Subcutaneous abdominal adipose tissue (tissue), 5 donors: ENCODE results near the gene MLN.

Experiments
- H3K27ac ChIP-seq: one replicate; pipeline ENCODE4 v1.7.0; 2013; ENCODE audit warnings: low read depth, mild to moderate bottlenecking, inconsistent platforms, low read length, moderate library complexity
- H3K27me3 ChIP-seq, 5 donors: one replicate each; pipeline ENCODE4 v1.7.0; 2013; ENCODE audit warnings: low read length in 5 of 5, inconsistent platforms in 1 of 5; ENCODE audit not compliant: control insufficient read depth in 5 of 5, insufficient read depth in 4 of 5
- H3K36me3 ChIP-seq, 5 donors: one replicate each; pipeline ENCODE4 v1.7.0; 2013; ENCODE audit warnings: low read length in 5 of 5; ENCODE audit not compliant: control insufficient read depth in 5 of 5, insufficient read depth in 5 of 5
- H3K4me1 ChIP-seq, 5 donors: one replicate each; pipeline ENCODE4 v1.7.0; 2013; ENCODE audit warnings: low read length in 5 of 5, mild to moderate bottlenecking in 3 of 5, moderate library complexity in 1 of 5; ENCODE audit not compliant: control insufficient read depth in 5 of 5, insufficient read depth in 5 of 5
- H3K4me3 ChIP-seq, 5 donors: one replicate each; pipeline ENCODE4 v1.7.0; 2013; ENCODE audit warnings: low read length in 5 of 5, low read depth in 1 of 5
- H3K9ac ChIP-seq, 5 donors: one replicate each; pipeline ENCODE4 v1.7.0; 2013; ENCODE audit warnings: low read length in 5 of 5, mild to moderate bottlenecking in 4 of 5, moderate library complexity in 3 of 5
- H3K9me3 ChIP-seq, 5 donors: one replicate each; pipeline ENCODE4 v1.7.0; 2013; ENCODE audit warnings: low read length in 5 of 5; ENCODE audit not compliant: control insufficient read depth in 5 of 5
- donor health status: healthy.
- donor health status: healthy.
- donor health status: healthy.
- donor health status: healthy.
- donor health status: healthy.

The MLN gene

DNA sequence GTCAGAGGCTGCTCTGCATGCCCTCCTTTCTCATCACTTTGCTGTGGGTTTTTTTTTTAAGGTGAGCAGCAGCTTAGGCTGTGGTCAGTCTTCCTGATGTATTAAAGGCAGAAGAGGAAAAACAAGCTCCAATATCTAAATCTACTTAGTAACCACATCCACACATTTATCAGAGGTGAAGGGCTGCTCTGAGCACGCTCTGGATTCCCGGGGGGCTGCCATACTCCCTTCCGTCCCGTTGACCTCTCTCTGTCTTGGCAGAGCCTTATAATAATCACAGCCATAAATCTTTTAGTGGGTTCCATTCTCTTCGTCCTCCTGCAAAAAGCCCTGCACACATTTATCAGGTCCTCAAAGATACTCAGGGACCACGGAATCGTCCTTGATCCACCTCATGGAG lies 12.2 kb downstream of the MLN start:
- Histone ChIP-seq H3K4me1 (peaks cover 15 to 27% (median 20%) of the 10 kb centered on the region in 5 donors), H3K4me3 (no peak overlapping the region), H3K36me3 (no peaks in the 10 kb centered on the region), H3K9me3 (no peaks in the 10 kb centered on the region), H3K27me3 (peaks cover 10 to 26% (median 16%) of the 10 kb centered on the region in 5 donors), H3K27ac (no peak overlapping the region), H3K9ac (no peak overlapping the region)

DNA sequence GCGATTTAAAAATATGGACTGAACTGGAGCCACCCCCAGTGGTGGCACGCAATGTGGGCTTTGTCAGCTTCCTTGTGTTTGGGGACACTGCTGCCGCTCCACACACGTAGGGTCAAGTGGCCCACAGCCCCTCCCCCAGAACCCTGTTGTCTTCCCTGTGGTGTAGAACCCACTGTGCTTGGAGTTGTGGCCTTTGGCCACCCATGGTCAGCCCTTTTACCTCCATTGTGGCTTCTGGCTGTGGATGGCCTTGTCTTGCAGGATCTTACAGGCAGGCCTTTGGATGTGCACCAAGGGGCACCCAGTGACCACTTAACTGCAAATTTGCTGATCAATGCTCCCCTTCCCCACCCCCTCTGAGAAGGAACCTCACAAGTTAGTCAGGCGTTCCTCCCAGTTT lies 12.9 kb downstream of the MLN start:
- no peak overlapping the region for H3K27ac ChIP-seq
- H3K9me3 ChIP-seq, result no peaks in the 10 kb centered on the region
- H3K4me3 ChIP-seq, result no peak overlapping the region
- no peaks in the 10 kb centered on the region for H3K36me3 ChIP-seq
- H3K4me1 ChIP-seq, result peaks cover 15 to 34% (median 27%) of the 10 kb centered on the region in 5 donors
- peaks cover 6 to 19% (median 13%) of the 10 kb centered on the region in 5 donors for H3K27me3 ChIP-seq
- no peak overlapping the region for H3K9ac ChIP-seq

DNA sequence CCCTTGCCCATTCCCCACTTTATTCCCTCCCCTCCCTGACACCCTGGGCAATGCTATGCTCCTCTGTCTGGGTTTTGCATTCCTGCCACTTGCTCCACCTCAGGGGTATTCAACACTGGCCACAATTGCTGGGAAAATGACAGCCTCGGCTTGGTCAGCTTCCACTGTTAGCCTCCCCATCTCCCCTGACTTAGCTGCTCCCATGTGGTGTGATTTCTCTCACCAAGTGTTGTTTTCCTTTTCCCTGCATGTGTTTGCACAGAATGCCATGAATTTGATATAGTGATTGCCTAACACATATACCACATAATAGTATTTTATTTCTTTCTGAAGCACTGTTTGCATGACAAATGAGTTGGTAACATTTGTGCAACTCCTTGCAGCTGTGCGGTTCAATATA lies 13.4 kb downstream of the MLN start:
- peaks cover 0 to under 1% (median 0%) of the 10 kb centered on the region in 5 donors for H3K36me3 ChIP-seq
- H3K4me3 ChIP-seq, result no peak overlapping the region
- H3K27me3 ChIP-seq, result peaks cover 6 to 19% (median 10%) of the 10 kb centered on the region in 5 donors
- peaks cover 15 to 39% (median 32%) of the 10 kb centered on the region in 5 donors for H3K4me1 ChIP-seq
- no peak overlapping the region for H3K27ac ChIP-seq
- H3K9me3 ChIP-seq, result no peaks in the 10 kb centered on the region
- no peak overlapping the region for H3K9ac ChIP-seq

DNA sequence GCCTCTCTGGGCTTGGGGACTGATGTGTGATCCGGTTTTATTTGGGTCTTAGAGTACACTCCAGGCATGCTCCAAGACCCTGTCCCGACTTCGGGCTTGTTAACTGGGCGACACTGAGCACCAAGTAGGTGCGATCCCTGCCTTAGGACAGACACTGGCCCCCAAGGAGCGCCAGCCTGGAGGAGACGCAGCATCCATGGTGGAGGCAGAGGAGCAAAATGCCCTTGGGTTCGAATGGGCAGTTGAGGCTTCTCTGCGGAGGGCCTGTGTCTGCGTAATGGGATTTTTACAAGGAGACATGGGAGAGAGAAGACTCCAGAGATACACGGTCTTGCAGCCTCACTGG lies 14.3 kb downstream of the MLN start:
- H3K4me3 ChIP-seq, result peak overlapping the region; percentile 44 to 84 (median 80)
- no peaks in the 10 kb centered on the region for H3K9me3 ChIP-seq
- H3K36me3 ChIP-seq, result peaks cover 0 to 8% (median 3%) of the 10 kb centered on the region in 5 donors
- H3K27ac ChIP-seq, result peak overlapping the region; percentile 93
- H3K27me3 ChIP-seq, result peaks cover 3 to 11% (median 6%) of the 10 kb centered on the region in 5 donors
- no peak overlapping the region for H3K9ac ChIP-seq
- H3K4me1 ChIP-seq, result peaks cover 15 to 48% (median 41%) of the 10 kb centered on the region in 5 donors

DNA sequence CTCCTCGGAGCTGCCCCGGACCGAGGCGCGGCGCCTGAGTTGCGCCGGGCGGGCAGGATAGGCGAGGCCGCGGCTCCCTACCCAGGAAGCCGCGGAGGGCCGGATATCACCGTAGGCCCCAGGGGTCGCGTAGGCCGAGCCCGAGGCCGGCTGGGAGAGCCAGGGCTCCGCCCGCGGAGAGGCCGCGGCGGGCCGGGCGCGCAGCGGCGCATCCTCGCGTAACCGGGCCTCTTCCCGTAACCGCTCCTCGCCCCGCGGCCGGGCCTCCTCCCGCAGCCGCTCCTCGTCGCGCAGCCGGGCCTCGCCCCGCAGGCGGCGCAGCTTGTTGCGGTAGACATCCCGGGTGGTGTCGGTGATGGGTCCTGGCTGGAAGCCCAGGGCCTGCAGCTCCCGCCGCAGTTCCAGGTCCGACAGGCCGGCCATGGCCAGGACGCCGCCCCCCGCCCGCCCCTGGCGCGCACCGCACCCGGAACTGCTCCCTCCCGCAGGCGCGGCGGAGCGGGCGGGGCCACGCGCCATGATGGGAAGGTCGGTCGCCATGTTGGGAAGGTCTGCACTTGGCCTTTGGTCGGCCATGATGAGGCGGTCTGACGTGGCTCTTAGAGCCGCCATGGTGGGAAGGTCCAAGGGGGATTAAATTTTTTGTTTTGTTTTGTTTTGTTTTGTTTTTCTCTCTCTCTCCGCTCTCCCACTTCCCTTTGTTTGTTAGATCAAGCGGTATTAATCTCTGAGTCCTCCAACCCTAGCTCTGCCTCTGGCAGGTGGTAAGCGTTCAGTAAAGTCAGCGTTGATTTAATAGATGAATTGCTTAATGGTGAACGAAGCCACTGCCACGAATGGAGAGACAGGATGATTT lies 14.9 kb downstream of the MLN start, which contains the start of gene LEMD2:
Gene LEMD2 (minus strand): TSS at position 437 of the 856 bp plus-strand sequence. CDS start 14 bp downstream, at position 423.
- peaks cover 0 to 13% (median 7%) of the 10 kb centered on the region in 5 donors for H3K36me3 ChIP-seq
- peaks cover 3 to 8% (median 6%) of the 10 kb centered on the region in 5 donors for H3K27me3 ChIP-seq
- peak within 1 kb of the TSS; percentile 62 to 84 (median 80) for H3K4me3 ChIP-seq
- no peaks in the 10 kb centered on the region for H3K9me3 ChIP-seq
- peak within 1 kb of the TSS; percentile 93 for H3K27ac ChIP-seq
- peak within 1 kb of the TSS; percentile 74 to 100 (median 84) for H3K9ac ChIP-seq
- H3K4me1 ChIP-seq, result peaks cover 15 to 49% (median 43%) of the 10 kb centered on the region in 5 donors

DNA sequence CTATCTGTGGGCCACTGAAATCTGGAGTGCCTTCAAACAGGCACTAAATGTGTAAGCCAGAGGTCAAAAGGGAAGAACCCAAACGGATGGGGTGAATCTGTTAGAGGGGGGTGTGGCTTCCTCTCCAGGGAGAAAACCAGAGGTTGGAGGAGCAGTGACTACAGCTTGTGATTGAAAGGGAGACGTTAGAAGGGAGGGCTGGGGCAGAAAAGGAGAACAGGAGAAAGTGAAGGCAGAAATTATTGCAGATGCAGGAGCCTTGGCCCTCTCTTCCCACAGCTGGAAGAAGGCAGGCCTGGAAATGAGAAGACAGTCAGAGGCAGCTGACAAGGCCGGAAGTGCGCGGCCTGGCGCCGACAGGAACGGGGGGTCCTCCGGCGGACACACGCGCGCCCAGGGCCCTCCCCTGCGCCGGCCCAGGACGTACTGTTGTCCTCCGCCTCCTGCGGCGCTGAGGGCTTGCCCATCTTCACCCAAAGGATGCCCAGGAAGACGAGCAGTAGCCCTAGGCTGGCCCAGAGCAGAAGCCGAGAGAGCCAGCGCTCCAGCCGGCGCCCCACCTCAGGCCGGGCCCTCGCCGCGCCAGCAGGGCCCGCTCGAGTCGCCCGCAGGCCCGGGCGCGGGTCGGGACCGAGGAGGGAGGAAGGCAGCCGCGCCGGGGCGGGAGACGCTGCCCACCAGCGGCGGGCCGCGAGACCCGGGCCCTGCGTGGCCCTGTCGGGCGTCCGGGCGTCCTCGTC lies 15.7 kb downstream of the MLN start:
- Histone ChIP-seq H3K4me1 (peaks cover 15 to 49% (median 43%) of the 10 kb centered on the region in 5 donors), H3K9me3 (no peaks in the 10 kb centered on the region), H3K36me3 (peaks cover 0 to 21% (median 15%) of the 10 kb centered on the region in 5 donors), H3K27ac (peak overlapping the region; percentile 93), H3K27me3 (peaks cover 0 to 2% (median 2%) of the 10 kb centered on the region in 5 donors), H3K9ac (peak overlapping the region; percentile 74 to 100 (median 84)), H3K4me3 (peak overlapping the region; percentile 62 to 84 (median 80))

DNA sequence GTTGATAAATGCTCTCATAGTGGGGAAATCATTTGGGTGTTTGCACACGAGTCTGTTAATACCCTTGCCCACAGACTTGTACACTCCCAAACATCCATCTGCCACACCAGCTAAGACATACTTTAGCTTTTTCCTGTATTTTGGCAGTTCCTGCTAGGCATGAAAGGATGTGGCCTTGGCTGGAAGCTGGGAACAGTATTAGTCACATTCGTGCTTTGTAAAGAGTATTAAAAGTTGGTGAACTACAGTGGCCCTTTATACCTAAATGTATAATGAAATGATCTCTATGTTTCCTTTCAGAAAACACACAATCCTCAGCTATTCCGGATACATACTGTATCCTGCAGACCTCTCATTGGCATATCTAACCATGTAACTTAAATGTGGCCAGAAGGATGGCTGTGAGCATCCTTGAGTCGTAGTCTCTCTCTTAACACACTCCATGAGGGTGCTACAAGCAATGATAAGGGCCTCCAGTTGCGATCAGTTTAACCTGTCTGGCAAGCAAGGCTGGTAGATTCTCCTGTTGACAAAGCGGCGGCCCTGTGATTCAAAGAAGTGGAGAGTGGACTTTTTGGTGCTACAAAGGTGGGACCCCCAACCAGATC lies 16.4 kb downstream of the MLN start:
- Histone ChIP-seq H3K9ac (peak overlapping the region; percentile 74 to 100 (median 84)), H3K36me3 (peaks cover 0 to 28% (median 22%) of the 10 kb centered on the region in 5 donors), H3K4me3 (peak overlapping the region; percentile 62 to 84 (median 80)), H3K27ac (peak overlapping the region; percentile 93), H3K27me3 (no peaks in the 10 kb centered on the region), H3K4me1 (peaks cover 15 to 49% (median 43%) of the 10 kb centered on the region in 5 donors), H3K9me3 (no peaks in the 10 kb centered on the region)

DNA sequence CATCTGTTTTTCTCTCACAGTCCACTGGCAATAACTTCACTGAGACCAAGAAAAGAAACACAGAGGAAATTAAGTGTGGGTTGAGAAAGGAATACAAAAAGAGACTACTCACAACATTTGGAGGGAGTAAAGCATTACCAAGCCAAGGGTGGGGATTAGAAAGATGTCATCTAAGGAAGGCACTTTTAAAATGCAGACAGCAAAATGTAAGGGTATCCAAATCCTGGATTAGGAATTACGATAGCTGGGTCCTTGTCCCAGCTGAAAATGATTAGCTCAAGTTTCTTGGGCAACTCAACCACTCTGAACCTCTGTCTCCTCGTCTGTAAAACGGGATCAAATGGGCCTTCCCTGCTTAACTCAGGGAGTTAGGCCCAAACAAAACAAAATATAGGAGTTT lies 17.1 kb downstream of the MLN start:
- Histone ChIP-seq H3K9ac (peak overlapping the region; percentile 74 to 100 (median 84)), H3K4me3 (peak overlapping the region in 1 of 5 donors; percentile 84), H3K27ac (peak overlapping the region; percentile 93), H3K9me3 (no peaks in the 10 kb centered on the region), H3K27me3 (no peaks in the 10 kb centered on the region), H3K4me1 (peaks cover 18 to 52% (median 48%) of the 10 kb centered on the region in 5 donors), H3K36me3 (peaks cover 0 to 35% (median 29%) of the 10 kb centered on the region in 5 donors)

DNA sequence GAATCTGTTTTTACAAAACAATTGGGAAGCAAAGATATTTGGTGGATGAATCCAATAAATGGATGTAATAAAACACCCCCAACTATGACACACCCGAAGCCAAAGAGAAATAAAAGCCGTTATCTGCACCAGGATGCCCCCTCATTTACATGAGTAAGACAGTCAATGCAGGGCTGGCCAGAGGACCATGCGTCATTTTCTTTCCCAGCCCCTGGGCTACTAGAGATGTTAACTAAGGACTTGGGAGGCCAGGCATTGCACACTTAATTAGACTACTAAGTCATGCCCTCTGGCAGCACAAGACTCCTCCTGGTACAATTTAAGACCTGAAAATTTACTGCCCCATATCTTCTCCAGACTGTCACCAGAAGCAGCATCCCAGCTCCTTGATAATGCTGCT lies 18.0 kb downstream of the MLN start:
- Histone ChIP-seq H3K4me1 (peaks cover 18 to 56% (median 50%) of the 10 kb centered on the region in 5 donors), H3K9ac (peak overlapping the region in 4 of 5 donors; percentile 22 to 77 (median 62)), H3K4me3 (no peak overlapping the region), H3K9me3 (no peaks in the 10 kb centered on the region), H3K27ac (peak overlapping the region; percentile 93), H3K27me3 (no peaks in the 10 kb centered on the region), H3K36me3 (peaks cover 0 to 44% (median 37%) of the 10 kb centered on the region in 5 donors)
